Liver (tissue), 3 donors: ENCODE measurements around the gene CDC42BPB.

Experiments
- ATF3 ChIP-seq: IDR thresholded peaks from 2 replicates; pipeline ENCODE4 v1.6.1; 2016; ENCODE audit warnings: antibody characterized with exemption
- CTCF ChIP-seq: fragments of 150-350 bp; IDR thresholded peaks from 2 replicates; pipeline ENCODE4 v1.5.1; 2017; ENCODE audit warnings: improper control_type of control experiment, low read depth, low read length; ENCODE audit not compliant: missing input control
- MAX ChIP-seq: IDR thresholded peaks from 2 replicates; pipeline ENCODE4 v1.6.1; 2016; ENCODE audit warnings: antibody characterized with exemption
- TAF1 ChIP-seq: conservative IDR thresholded peaks from 2 replicates; pipeline ENCODE4 v1.6.1; 2016; ENCODE audit warnings: antibody characterized with exemption, mild to moderate bottlenecking
- YY1 ChIP-seq: IDR thresholded peaks from 2 replicates; pipeline ENCODE4 v1.6.1; 2016; ENCODE audit warnings: antibody characterized with exemption, mild to moderate bottlenecking
- TF ChIP-seq, protein P1 (sequence below): IDR thresholded peaks from 2 replicates; pipeline ENCODE4 v1.6.1; 2016; ENCODE audit warnings: antibody characterized with exemption, mild to moderate bottlenecking
- donor health status: healthy.
- donor health status: healthy.

DNA sequence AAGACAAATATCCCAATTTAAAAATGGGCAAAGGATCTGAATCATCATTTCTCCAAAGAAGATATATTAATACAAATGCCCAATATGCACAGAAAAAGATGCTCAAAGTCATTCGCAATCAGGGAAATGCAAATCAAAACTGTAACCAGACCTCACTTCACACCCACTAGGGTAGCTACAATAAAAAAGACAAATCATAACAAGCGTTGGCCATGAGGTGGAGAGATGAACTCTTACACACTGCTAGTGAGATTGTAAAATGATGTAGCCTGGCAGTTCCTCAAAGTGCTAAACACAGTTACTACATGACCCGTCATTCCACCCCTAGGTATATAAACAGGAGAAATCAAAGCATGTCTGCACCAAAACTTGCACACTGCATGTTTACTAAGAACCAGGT, 30.4 kb downstream of the CDC42BPB start:
- TF ChIP-seq CTCF (no peak), ATF3 (no peak), YY1 (no peak), MAX (no peak), TAF1 (no peak)
- TF ChIP-seq, protein P1, sequence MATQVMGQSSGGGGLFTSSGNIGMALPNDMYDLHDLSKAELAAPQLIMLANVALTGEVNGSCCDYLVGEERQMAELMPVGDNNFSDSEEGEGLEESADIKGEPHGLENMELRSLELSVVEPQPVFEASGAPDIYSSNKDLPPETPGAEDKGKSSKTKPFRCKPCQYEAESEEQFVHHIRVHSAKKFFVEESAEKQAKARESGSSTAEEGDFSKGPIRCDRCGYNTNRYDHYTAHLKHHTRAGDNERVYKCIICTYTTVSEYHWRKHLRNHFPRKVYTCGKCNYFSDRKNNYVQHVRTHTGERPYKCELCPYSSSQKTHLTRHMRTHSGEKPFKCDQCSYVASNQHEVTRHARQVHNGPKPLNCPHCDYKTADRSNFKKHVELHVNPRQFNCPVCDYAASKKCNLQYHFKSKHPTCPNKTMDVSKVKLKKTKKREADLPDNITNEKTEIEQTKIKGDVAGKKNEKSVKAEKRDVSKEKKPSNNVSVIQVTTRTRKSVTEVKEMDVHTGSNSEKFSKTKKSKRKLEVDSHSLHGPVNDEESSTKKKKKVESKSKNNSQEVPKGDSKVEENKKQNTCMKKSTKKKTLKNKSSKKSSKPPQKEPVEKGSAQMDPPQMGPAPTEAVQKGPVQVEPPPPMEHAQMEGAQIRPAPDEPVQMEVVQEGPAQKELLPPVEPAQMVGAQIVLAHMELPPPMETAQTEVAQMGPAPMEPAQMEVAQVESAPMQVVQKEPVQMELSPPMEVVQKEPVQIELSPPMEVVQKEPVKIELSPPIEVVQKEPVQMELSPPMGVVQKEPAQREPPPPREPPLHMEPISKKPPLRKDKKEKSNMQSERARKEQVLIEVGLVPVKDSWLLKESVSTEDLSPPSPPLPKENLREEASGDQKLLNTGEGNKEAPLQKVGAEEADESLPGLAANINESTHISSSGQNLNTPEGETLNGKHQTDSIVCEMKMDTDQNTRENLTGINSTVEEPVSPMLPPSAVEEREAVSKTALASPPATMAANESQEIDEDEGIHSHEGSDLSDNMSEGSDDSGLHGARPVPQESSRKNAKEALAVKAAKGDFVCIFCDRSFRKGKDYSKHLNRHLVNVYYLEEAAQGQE: no peak
